Hepatocyte (in vitro differentiated cells): ENCODE data around the gene DSCAM.
"Not testable (repeated sequence)": the region's sequence is repeated elsewhere in the genome, so short reads cannot be mapped to it uniquely, and the experiment has no call there.

Source experiments
- CTCF ChIP-seq: fragments of 200-600 bp; sonication (generic); IDR thresholded peaks from 2 replicates; pipeline ENCODE4 v1.5.1; 2016; ENCODE audit warnings: antibody characterized with exemption, mild to moderate bottlenecking; ENCODE audit not compliant: poor library complexity
- EZH2phosphoT487 ChIP-seq: fragments of 200-600 bp; sonication (generic); IDR thresholded peaks from one replicate; pipeline ENCODE4 v1.6.1; 2018; ENCODE audit warnings: antibody characterized with exemption, mild to moderate bottlenecking, low read depth, moderate library complexity; ENCODE audit not compliant: unreplicated experiment, severe bottlenecking

GRCh38 chr21:40258456-40258855 lies 588.5 kb downstream of the DSCAM start:
- TF ChIP-seq CTCF, EZH2phosphoT487: not testable (repeated sequence)
